LoVo (cell line): ENCODE results near the gene NUDT3.

ENCODE experiments used
- DNase-seq: peaks from one replicate; pipeline ENCODE4 v3.0.0-alpha.2; 2016; ENCODE audit warnings: low spot score

The NUDT3 gene

DNA sequence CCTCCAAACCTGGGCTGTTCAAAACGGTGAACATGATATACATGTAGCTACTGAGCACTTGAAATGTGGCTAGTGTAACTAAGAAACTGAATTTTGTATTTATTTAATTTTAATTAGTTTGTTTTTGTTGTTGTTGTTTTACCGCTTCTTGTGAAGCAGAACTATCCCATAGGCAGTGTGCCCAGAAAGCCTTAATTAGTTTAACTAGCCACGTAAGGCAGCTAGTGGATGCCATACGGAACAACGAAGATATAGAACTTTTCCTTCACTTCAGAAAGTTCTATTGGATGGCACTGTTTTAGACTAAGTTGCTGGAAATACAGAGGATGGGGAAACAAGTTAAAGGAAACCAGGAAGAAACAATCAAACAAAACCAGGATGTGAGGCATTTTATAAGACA, 70.6 kb downstream of the NUDT3 start:
- DNase-seq = no peak

DNA sequence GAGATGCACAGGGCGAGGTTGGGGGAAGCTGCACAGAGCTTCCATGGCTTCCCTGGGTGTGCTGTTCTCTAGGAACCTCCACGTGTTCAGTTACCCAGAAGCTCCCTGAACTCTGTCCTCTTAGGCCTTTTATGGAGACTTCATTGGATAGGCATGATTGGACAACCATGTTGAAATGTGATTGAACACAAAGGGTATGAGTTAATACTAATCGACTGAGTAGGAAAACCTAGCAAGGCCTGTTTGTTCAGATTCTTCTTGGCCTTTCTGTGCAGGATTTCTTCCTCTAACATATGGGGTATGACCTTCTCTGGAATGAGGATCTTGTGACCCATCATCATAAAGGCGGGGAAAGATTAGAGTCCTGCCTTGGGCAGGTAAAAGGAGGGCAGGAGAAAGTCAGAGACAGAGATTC, 73.0 kb downstream of the NUDT3 start:
- DNase-seq = peak; percentile 5

DNA sequence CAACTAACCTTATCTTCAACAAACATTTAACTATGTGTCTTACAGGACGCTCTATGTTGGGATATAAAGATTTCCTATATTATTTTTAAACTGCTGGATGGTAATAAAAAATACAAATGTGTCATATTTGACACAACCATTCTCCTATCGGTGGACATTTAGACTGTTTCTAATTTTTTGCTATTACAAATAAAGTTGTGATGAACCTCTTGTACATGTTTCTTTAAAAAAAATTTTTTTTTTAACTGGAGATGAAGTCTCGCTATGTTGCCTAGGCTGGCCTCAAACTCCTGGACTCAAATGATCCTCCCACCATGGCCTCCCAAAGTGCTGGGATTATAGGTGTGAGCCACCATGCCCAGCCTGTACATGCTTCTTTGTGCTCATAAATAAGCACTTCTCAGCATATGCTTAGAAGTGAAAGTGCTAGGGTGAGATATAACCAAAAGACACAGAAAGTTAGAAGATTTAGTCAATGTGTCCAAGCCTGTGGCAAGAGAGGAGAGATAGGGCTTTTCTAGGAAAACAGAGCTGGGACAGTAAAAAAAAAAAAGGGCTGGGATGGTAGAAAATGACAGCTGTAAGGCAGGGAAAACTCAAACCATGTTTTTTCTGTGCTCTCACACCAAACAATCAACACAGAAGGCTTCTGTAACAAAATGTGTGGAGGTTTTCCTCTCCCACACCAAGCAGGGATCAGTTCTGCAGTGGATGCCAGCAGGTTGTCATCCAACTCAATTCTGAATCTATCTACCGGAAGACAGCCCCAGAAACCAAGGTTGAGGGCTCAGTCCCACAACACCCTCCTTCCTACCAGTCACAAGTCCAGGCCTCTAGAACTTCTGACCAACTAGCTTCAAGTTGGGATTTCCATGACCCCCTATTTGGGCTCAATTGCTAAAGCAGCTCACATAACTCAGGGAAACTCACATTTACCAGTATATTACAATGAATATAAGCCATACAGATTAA, 73.7 kb downstream of the NUDT3 start:
- no peak for DNase-seq

DNA sequence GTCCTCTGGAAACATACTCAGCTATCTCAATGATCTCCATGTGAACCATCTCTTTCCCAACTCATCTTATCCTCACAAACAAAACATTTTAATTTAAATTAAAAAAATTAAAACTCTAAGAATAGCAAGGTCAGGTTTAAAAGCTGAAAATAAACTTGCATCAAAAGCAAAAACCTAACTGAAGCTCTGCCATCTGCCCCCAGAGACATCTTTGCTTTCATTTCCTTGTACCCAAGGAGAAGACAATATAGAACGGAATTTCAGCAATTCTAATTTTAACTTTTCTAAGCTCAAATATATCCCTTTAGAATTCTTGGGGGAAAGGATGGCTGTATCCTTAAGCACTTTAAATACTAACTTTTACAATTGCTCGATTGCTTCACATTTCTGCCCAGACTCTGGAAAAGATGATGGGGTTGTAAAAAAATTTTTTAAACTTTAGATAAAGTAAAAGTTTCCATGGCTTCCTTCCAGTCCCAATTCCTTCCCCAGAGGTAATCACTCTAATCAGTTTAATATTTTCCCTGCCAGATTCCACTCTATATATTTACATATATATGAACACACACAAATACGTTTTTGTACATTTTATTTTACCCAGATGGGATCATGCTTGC, 74.5 kb downstream of the NUDT3 start:
- DNase-seq = no peak

DNA sequence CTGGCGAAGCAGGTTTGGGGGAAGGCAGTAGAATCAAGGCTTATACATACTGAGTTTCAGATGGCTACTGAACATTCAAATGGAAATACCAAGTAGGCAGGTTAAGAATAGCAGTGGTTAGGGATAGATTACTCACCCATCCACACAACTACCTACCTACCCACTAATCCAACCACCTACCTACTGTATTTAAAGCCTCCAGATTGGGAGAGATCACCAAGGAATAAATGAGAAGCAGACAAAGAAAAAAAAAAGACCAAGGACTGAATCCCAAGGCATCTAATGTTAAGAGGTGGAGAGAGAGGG, 75.3 kb downstream of the NUDT3 start:
- DNase-seq = no peak

DNA sequence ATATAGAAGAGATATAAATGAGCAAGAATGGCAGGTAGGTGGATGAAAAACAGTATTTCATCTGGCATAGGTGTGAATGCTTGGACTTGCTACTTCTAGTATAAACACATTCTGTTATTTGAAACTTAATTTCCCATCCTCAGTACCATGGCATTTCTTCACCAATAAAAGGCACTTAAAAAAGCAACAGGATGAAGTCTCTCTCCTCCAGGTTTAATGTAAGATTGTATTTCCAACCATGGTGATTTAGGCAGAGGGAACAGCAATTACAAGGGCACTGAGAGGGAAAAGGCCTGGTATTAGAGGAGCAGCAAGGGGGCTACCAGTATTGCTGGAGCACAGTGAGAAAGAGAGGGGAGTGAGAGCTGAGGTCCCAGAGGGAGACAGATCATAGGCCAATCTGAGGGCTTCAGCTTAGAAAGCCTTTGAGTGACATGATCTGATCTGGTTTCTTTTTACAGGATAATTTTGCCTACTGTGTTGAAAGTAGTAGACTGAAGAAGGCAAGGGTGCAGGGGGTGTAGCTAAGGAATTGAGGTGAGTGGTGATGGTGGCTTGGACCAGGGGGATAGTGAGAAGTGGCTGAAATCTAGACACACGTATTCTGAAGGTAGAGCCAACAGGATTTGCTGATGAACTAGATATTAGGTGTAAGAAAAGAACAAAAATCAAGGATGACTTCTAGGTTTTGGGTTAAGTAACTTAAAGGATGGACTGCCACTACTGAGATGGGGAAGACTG, 75.9 kb downstream of the NUDT3 start:
- no peak for DNase-seq

DNA sequence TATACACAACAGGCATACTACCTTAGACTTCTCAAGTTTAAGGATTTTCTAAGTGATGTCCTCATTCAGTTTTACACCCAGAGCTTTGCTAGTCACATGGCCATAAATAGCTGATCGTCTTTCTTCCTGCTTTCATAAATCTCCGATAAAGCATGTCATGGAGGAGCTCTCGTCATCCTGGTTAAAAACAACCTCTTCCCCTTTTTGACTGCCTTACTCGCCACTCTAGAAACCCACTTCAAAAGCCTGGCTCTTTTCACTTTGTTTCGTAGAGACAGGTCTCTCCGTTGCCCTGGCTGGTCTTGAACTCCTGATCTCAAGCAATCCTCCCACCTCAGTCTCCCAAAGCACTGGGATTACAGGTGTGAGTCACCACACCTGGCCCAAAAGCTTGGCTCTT, 76.7 kb downstream of the NUDT3 start:
- no peak for DNase-seq

DNA sequence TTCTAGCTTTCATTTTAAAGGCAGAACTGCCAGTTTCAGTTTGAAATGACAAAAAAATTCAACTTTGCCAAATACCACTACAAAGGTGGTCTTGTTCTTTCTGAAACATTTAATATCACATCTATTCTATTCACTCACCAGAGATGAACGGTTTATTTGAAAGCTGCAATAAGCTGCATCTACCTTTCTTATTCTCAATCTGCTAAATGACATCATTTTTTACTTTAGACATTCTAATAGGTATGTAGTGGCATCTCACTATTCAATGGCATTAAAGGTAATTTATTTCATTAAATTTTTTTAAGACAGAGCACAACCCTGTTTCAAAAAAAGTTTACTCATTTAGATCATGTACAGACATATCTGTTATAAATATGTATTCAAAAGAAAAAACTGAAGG, 77.2 kb downstream of the NUDT3 start:
- no peak for DNase-seq

DNA sequence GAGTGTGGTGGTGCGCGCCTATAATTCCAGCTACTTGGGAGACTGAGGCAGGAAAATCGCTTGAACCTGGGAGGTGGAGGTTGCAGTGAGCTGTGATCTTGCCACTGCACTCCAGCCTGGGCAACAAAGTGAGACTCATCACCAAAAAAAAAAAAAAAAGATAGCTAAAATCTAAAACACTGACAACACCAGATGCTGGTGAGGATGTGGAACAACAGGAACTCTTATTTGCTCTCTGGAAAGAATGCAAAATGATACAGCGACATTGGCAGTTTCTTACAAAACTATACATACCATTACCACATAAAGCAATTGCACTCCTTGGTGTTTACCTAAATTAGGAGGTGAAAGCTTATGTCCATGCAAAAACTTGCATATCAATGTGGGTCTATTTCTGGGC, 80.2 kb downstream of the NUDT3 start:
- no peak for DNase-seq

DNA sequence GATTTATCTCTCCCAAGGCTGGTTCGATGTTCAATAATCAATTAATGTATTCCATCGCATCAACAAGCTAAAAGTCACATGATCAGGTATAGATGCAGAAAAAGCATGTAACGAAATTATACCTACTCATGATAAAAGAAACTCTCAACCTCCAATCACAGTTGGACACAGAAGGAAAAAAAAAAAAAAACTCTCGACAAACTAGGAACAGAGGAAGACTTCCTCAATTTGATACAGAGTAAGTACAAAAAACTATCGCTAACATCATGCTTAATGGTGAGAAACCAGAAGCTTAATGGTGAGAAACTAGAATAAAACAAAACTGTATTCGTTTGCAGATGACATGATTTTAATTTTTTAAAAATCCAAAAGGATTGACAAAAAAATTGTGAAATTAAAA, 81.7 kb downstream of the NUDT3 start:
- no peak for DNase-seq

DNA sequence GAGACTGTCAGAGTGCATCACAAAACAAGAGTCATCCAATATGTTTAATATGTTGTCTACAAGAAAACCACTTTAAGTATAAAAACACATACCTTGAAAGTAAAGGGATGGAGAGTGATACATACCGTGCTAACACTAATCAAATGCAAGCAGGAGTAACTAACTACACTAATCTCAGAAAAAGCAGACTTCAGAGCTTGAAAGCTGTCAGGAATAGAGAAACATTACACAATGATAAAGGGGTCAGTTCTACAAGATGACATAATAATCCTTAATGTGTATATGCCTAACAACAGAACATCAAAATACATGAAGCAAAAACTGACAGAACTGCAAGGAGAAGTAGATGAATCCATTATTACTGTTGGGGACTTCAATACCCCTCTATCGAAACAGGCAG, 84.0 kb downstream of the NUDT3 start:
- no peak for DNase-seq

DNA sequence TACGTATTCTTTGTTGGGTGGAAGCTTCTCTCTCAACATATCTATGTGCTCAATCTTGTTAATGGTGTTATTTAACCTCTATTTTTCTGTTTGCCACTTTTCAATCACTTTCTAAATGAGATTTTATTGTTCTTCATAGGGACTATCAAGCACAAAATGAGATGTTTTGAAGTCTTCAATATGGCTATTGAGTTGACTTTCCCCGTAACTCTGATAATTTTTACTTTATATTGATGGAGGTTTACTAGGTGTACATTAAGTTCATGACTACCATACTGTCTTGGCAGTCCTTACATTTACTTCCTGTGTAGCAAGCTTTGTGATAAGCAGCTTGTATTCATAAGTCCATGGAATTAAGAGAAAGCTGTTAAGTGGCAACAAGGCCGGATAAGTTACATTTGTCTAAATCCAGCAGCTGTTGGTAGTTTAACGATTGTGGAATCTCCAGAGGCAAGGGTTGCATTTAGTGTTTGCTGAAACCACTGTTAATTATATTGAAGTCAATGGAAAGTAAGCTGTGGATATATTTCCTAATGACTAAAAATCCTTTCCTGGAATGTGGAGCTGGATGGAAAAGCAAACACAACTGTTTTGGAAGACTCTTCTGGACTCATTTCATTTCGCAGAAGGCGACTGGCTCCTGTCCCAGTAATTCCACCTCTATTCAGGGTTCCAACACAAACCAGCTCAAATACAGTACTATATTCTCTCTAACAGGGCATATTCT, 86.3 kb downstream of the NUDT3 start:
- DNase-seq = no peak

DNA sequence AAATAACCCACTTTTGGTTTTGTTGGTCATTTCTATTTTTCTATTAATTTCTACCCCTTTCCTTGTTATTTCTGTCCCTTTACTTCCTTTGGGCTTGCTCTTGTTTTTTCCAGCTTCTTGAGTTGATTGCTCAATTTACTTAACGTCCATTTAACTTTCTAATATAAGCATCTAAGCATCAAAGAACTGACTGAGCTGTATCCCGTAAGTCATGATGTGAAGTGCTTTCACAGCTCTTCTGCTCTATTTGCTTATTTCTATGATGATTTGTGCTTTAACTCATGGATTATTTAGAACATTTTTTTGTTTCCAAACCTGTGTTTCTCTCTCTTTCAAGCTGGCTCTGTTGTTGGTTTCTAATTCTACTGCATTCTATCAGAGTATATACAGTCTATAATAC, 87.0 kb downstream of the NUDT3 start:
- no peak for DNase-seq

DNA sequence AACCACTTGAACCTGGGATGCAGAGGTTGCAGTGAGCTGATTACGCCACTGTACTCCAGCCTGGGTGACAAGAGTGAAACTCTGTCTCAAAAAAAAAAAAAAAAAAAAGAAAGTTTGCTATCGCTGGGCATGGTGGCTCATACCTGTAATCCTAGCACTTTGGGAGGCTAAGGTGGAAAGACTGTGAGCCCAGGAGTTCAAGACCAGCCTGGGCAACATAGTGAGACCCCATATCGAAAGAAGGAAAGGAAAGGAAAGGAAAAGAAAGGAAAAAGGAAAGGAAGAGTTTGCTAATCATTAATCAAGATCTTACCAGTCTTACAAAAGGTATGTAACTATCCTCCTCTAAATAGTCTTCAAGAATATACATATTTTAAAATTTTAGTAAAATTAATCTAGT, 88.3 kb downstream of the NUDT3 start:
- no peak for DNase-seq

DNA sequence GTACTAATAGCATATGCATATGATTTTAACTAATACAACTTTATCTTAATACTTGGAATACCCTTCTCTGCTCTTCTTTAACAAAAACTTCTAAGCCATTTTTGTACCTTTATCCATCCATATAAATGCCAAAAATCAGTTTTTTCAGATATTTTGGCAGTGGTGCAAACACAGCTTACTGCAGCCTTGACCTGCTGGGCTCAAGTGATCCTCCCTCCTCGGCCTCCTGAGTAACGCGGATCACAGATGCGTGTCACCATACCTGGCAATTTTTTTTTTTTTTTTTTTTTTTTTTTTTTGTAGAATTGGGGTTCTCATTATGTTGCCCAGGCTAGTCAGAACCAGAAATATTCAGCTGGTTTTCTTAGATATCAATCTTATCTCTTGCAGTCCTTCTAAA, 89.5 kb downstream of the NUDT3 start:
- DNase-seq = no peak

DNA sequence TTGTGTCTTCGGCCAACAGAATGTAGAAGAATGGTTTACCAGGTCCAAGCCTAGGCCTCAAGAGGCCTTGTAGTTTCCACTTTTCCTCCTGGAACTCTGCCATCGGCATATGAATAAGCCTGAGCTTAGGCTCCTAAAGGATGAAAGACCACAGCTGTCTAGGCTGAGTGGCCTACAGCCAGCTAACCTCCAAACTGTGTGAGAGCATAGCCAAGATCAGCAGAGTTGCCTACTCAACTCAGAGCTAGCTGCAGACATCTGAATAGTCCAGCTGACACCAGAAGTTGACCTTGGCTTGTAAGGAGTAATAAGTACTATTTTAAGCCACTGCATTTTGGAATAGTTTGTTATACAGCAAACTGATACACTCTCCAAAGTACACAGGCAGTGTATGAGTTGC, 91.1 kb downstream of the NUDT3 start:
- no peak for DNase-seq

DNA sequence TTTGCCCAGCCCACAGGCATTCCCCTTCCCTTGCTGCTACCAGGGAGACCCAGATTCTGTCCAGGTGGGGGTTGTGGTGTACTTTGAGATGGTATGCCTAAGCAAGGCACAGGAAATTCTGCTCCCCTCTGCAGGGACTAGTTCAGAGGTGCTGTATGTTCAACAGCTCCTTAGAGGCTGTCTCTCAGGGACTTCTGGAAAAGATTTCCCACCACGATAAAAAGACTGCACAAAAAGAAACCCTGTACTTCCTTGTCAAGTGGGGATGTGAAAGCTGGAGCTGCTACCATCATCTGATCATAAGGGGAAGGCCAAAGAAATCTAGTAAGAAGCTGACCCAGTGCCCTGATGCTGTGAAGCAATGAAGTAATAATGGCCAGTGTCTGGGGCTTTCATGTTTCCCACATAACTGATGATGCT, 92.1 kb downstream of the NUDT3 start:
- no peak for DNase-seq

DNA sequence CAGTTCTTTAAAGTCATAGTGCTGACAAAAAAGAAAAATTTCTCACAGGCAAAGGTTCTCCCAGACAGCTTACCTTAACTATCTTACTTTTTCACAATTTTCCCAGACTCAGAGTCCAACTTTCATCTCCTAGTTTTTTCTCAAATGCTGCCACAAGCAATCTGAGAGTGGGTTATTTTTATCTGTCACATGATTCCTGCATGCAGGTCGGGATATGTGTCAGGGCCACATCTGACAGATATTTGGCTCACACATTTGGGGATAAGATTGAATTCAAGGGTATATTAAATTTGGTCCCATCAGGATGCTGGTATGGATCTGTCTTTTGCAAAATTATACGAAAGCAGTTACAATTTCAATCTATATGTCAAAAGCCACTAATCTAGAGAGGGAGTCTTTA, 93.5 kb downstream of the NUDT3 start:
- no peak for DNase-seq

DNA sequence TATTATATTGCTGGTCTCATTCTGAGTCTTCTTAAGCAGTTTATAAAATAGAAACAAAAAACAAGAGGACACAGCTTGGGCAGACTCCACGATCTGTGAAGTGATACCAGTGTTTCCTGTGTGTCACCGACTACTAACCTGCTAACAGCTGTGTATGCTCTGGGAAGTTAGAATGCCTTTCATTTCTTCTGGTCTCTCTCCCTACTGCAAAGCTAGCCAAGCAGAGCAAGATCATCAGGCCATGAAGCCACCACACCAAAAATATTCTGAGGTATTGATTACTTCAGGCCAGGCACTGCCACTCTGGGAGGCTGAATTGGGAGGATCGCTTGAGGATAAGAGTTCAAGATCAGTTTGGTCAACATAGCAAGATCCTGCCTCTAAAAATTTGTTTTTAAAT, 96.7 kb downstream of the NUDT3 start:
- DNase-seq = no peak

DNA sequence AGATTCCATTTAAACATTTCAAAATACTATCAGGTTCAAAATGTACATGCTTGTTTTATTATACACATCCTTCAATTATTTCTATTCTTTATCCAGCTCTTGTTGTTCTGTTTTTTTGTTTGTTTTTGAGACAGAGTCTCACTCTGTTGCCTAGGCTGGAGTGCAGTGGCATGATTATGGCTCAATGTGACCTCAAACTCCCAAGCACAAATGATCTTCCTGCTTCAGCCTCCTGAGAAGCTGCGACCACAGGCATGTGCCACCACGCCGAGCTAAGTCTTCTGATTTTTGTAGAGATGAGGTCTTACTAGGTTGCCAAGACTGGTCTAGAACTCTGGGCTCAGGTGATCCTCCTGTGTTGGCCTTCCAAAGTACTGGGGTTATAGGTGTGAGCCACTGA, 99.5 kb downstream of the NUDT3 start:
- DNase-seq = no peak

DNA sequence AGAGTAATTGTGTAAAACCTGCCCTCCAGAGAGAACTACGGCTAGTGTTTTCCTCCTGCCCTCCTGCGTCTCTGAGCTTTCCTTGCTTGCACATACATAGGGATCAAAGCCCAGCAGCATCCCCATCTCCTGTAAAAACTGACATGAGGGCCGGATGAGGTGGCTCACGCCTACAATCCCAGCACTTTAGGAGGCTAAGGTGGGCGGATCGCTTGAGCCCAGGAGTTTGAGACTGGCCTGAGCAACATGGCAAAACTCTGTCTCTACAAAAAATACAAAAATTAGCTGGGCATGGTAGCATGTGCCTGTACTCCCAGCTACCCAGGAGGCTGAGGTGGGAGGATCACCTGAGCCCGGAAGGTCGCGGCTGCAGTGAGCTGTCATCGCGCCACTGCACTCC, 103.3 kb downstream of the NUDT3 start:
- DNase-seq = no peak

DNA sequence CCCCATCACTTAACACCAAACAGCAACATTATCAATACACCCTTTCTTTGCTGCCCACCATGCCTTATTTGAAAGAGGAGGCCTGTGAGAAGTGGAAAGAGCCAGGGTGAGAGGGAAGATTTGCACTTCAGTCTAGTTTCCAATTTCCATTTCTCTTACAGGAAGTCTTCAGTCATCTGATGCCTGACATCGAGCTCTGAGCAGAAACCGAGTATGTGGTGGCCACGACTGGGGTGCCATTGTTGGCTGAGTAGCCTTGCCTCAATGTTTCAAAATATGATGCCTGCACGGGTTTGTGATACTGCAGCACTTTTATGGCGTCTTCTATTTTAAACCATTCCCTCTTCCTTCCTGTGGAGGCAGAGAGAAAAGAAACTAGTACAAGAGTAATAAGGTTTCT, 103.9 kb downstream of the NUDT3 start:
- no peak for DNase-seq
